Stimulated activated naive CD4-positive, alpha-beta T cell (primary cell): ENCODE measurements around the gene REXO4.
"Not testable (repeated sequence)": the region's sequence is repeated elsewhere in the genome, so short reads cannot be mapped to it uniquely, and the experiment has no call there.

ENCODE experiments used
- DNase-seq, 6 experiments: peaks; one replicate each; lab custom pipeline; 2025; lab: John Stamatoyannopoulos, UW

The REXO4 gene

GRCh38 chr9:133417541-133418461, at the start of gene REXO4:
TSS of gene REXO4 (minus strand) at chr9:133418010. CDS start at chr9:133417844, 166 bp downstream.
- peak; percentile 67 to 88 (median 75) for DNase-seq

- no peak for DNase-seq
These were observed 49.3 kb upstream of the REXO4 start for GRCh38 chr9:133467101-133467500.

- no peak for DNase-seq
These were observed 48.2 kb upstream of the REXO4 start for GRCh38 chr9:133465984-133466383.

GRCh38 chr9:133464638-133465037, 46.8 kb upstream of the REXO4 start:
- no peak for DNase-seq

- DNase-seq, result no peak
These were observed 46.2 kb upstream of the REXO4 start for GRCh38 chr9:133463864-133464615.

- no peak for DNase-seq
These were observed 45.5 kb upstream of the REXO4 start for GRCh38 chr9:133463234-133463863.

GRCh38 chr9:133461975-133462374, 44.2 kb upstream of the REXO4 start:
- no peak for DNase-seq

- DNase-seq, result peak in 5 of 6 experiments; percentile 32 to 69 (median 59)
These were observed 42.8 kb upstream of the REXO4 start for GRCh38 chr9:133460405-133461175.

GRCh38 chr9:133459476-133460404, 41.9 kb upstream of the REXO4 start, which contains the start of gene CACFD1:
TSS of gene CACFD1 (plus strand) at chr9:133459978. CDS start at chr9:133460067, 89 bp downstream.
- peak; percentile 80 to 95 (median 92) for DNase-seq

- DNase-seq, result no peak
These were observed 41.0 kb upstream of the REXO4 start for GRCh38 chr9:133458643-133459312.

GRCh38 chr9:133457748-133458147, 39.9 kb upstream of the REXO4 start:
- no peak for DNase-seq

GRCh38 chr9:133457233-133457632, 39.4 kb upstream of the REXO4 start:
- DNase-seq, result no peak

- DNase-seq, result no peak
These were observed 38.6 kb upstream of the REXO4 start for GRCh38 chr9:133456409-133456808.

- no peak for DNase-seq
These were observed 38.1 kb upstream of the REXO4 start for GRCh38 chr9:133455936-133456335.

GRCh38 chr9:133454943-133455673, 37.3 kb upstream of the REXO4 start:
- no peak for DNase-seq

GRCh38 chr9:133454325-133454724, 36.5 kb upstream of the REXO4 start:
- DNase-seq, result no peak

GRCh38 chr9:133453651-133454050, 35.8 kb upstream of the REXO4 start:
- no peak for DNase-seq

- no peak for DNase-seq
These were observed 34.8 kb upstream of the REXO4 start for GRCh38 chr9:133452562-133452961.

- DNase-seq, result not testable (repeated sequence)
These were observed 34.1 kb upstream of the REXO4 start for GRCh38 chr9:133451865-133452264.
